HepG2 (cell line): Measurements from ENCODE around the gene CYB5R3. TPM values are rescaled to one million over a fixed set of nuclear protein-coding genes. Genes with fewer than 3 reads are reported as not detected.

Experiments
- ATAC-seq: fragments of 200-7000 bp; cut with Tn5 transposase; 3 replicates; pipeline ENCODE4 v1.9.1; 2020; ENCODE audit warnings: mild to moderate bottlenecking, moderate library complexity
- BruUV-seq: library from RNA; stranded (reverse); fragments of 400-500 nt; replicated peaks from 2 replicates; lab custom pipeline; 2021; lab: Mats Ljungman, UMichigan
- CTCF ChIA-PET: fragments of 300-600 bp; formaldehyde crosslinking; extraction: SDS; loops from one replicate; lab custom pipeline; 2021; ENCODE audit warnings: low total read pairs, inconsistent platforms, low intra/inter-chr PET ratio; lab: Yijun Ruan, JAX
- POLR2A ChIA-PET: fragments of 350-600 bp; sonication (Branson Sonifier 250); formaldehyde crosslinking; loops from one replicate; lab custom pipeline; 2020; ENCODE audit warnings: antibody characterized with exemption, inconsistent platforms; lab: Yijun Ruan, JAX
- DNase-seq: peaks from one replicate; pipeline ENCODE4 v3.0.0-alpha.2; 2015; ENCODE audit warnings: low spot score
- FAIRE-seq: peaks from 3 replicates; lab custom pipeline; 2011; peaks lifted over from hg19 to GRCh38; lab: Jason Lieb, UNC
- H2AFZ ChIP-seq: one replicate; pipeline ENCODE4 v1.6.1; 2011; ENCODE audit warnings: low read length, inconsistent platforms
- H3K27ac ChIP-seq: fragments of 300-600 bp; 3 replicates; pipeline ENCODE4 v1.8.0; 2011; ENCODE audit warnings: mixed run types, mild to moderate bottlenecking, mixed read lengths, low read length, inconsistent platforms; ENCODE audit not compliant: insufficient read depth; ENCODE audit errors: extremely low read length
- H3K27me3 ChIP-seq, 2 experiments: fragments of 200-600 bp in 1 of 2; 2 replicates in 1 of 2; 3 replicates in 1 of 2; pipeline versions ENCODE4 v1.6.0 to v1.8.0; 2011; ENCODE audit warnings: low read length in 2 of 2, mild to moderate bottlenecking in 2 of 2, moderate library complexity in 2 of 2, inconsistent platforms in 1 of 2; ENCODE audit not compliant: insufficient read depth in 2 of 2, control insufficient read depth in 1 of 2
- H3K36me3 ChIP-seq, 2 experiments: fragments of 200-600 bp in 1 of 2; replicated peaks in 1 of 2; 2 replicates in 1 of 2; 3 replicates in 1 of 2; pipeline versions ENCODE4 v1.5.1 to v1.8.0; 2011; ENCODE audit warnings: low read length in 2 of 2, inconsistent platforms in 1 of 2; ENCODE audit not compliant: insufficient read depth in 2 of 2, control insufficient read depth in 1 of 2
- H3K4me1 ChIP-seq: 2 replicates; pipeline ENCODE4 v1.5.1; 2012; ENCODE audit warnings: low read length, inconsistent platforms; ENCODE audit not compliant: insufficient read depth
- H3K4me2 ChIP-seq: 2 replicates; pipeline ENCODE4 v1.6.0; 2011; ENCODE audit warnings: low read depth, low read length, inconsistent platforms
- H3K4me3 ChIP-seq, 3 experiments: fragments of 200-600 bp in 1 of 3; sonication (generic), shearing (Covaris generic) in 1 of 3; replicated peaks in 1 of 3; 2 replicates each; pipeline ENCODE4 v1.5.1; 2011 to 2016; ENCODE audit warnings: low read length in 3 of 3, inconsistent platforms in 2 of 3, low read depth in 2 of 3, mild to moderate bottlenecking in 2 of 3, control low read depth in 1 of 3, mixed read lengths in 1 of 3; ENCODE audit not compliant: insufficient read depth in 1 of 3
- H3K79me2 ChIP-seq: one replicate; pipeline ENCODE4 v1.6.1; 2011; ENCODE audit warnings: low read length, inconsistent platforms; ENCODE audit not compliant: insufficient read depth
- H3K9ac ChIP-seq: 2 replicates; pipeline ENCODE4 v1.6.0; 2011; ENCODE audit warnings: mild to moderate bottlenecking, low read depth, low read length, inconsistent platforms; ENCODE audit not compliant: insufficient read depth
- H3K9me3 ChIP-seq: 2 replicates; pipeline ENCODE4 v1.5.1; 2012; ENCODE audit warnings: mild to moderate bottlenecking, low read length
- H4K20me1 ChIP-seq: 2 replicates; pipeline ENCODE4 v1.6.0; 2011; ENCODE audit warnings: inconsistent platforms, mild to moderate bottlenecking, low read length, moderate library complexity; ENCODE audit not compliant: insufficient read depth
- ATF7-NPFF ChIP-seq: sonication (generic); formaldehyde crosslinking; IDR thresholded peaks from 2 replicates; pipeline ENCODE4 v1.8.1; 2023; ENCODE audit warnings: mild to moderate bottlenecking, low read depth, missing genetic modification reagents, moderate library complexity
- GMEB1 ChIP-seq: sonication (generic); formaldehyde crosslinking; IDR thresholded peaks from 2 replicates; pipeline ENCODE4 v1.5.1; 2020; ENCODE audit warnings: missing genetic modification reagents, mild to moderate bottlenecking, borderline replicate concordance
- KMT2B ChIP-seq: IDR thresholded peaks from 2 replicates; pipeline ENCODE4 v1.6.1; 2016; ENCODE audit warnings: missing genetic modification reagents, missing compliant biosample characterization
- MED13 ChIP-seq: sonication (generic); formaldehyde crosslinking; IDR thresholded peaks from 2 replicates; pipeline ENCODE4 v1.5.0; 2020; ENCODE audit warnings: missing genetic modification reagents
- NFAT5 ChIP-seq: sonication (generic); formaldehyde crosslinking; IDR thresholded peaks from 2 replicates; pipeline ENCODE4 v1.4.0; 2020; ENCODE audit warnings: missing genetic modification reagents
- RBFOX2 ChIP-seq: fragments of 200-400 bp; formaldehyde crosslinking; IDR thresholded peaks from 2 replicates; pipeline ENCODE4 v1.6.1; 2017; ENCODE audit warnings: low read depth, mild to moderate bottlenecking, low read length
- THRA ChIP-seq: sonication (generic); formaldehyde crosslinking; IDR thresholded peaks from 2 replicates; pipeline ENCODE4 v1.4.0; 2020; ENCODE audit warnings: missing genetic modification reagents, borderline replicate concordance
- ZBTB20 ChIP-seq: sonication (generic); formaldehyde crosslinking; IDR thresholded peaks from 2 replicates; pipeline ENCODE4 v1.8.1; 2023; ENCODE audit warnings: missing genetic modification reagents, low read depth, mild to moderate bottlenecking, borderline replicate concordance
- ZFP90 ChIP-seq: sonication (generic); formaldehyde crosslinking; IDR thresholded peaks from 2 replicates; pipeline ENCODE4 v1.8.0; 2022; ENCODE audit warnings: missing genetic modification reagents, mild to moderate bottlenecking, inconsistent platforms, borderline replicate concordance
- ZNF230 ChIP-seq: sonication (generic); formaldehyde crosslinking; IDR thresholded peaks from 2 replicates; pipeline ENCODE4 v1.4.0; 2020; ENCODE audit warnings: mild to moderate bottlenecking, missing genetic modification reagents
- ZNF704 ChIP-seq: sonication (generic); formaldehyde crosslinking; IDR thresholded peaks from 2 replicates; pipeline ENCODE4 v1.8.1; 2023; ENCODE audit warnings: mild to moderate bottlenecking, inconsistent platforms, moderate library complexity, missing genetic modification reagents, borderline replicate concordance
- ZNF788 ChIP-seq: sonication (generic); formaldehyde crosslinking; IDR thresholded peaks from 2 replicates; pipeline ENCODE4 v1.5.0; 2020; ENCODE audit warnings: mild to moderate bottlenecking, missing genetic modification reagents, borderline replicate concordance
- WGBS: methylation state at CpG from one replicate; pipeline ENCODE4 v1.1.6; 2017; ENCODE audit warnings: low lambda C conversion rate; 5-methylcytosine and 5-hydroxymethylcytosine counted together
- in situ Hi-C: cut with HindIII; loops from 2 replicates; pipeline ENCODE4 v1.10.0; 2017; ENCODE audit warnings: low pct_unique_long_range_greater_than_20kb; ENCODE audit not compliant: extremely low pct_ligation_motif_present
- intact Hi-C: fragments of 100-400 bp; cut with micrococcal nuclease; formaldehyde crosslinking; loops from one replicate; pipeline ENCODE4 v1.10.0; 2022; ENCODE audit not compliant: unreplicated experiment
- polyA plus RNA-seq, 8 experiments: library from polyadenylated mRNA; depleted of rRNA in 3 of 8; stranded (reverse) in 7 of 8; unstranded in 1 of 8; fragments of >200 nt; fragmentation: Illumina TruSeq in 4 of 8; extraction: Trizol in 4 of 8; gene quantifications; 2 replicates each; pipeline versions ENCODE4 v1.2.1 to v1.2.3, GENCODE V29; 2011 to 2016; ENCODE audit warnings: low read depth in 4 of 8, missing spikeins in 1 of 8, mixed read lengths in 1 of 8; ENCODE audit not compliant: insufficient read depth in 1 of 8
- total RNA-seq, 5 experiments: library from RNA; depleted of rRNA; stranded (reverse); fragments of >200 nt; fragmentation: Illumina TruSeq; extraction: Trizol; gene quantifications; 2 replicates each; pipeline ENCODE4 v1.2.3, GENCODE V29; 2016; ENCODE audit warnings: low read depth in 1 of 5

The CYB5R3 gene
- total and polyA plus RNA-seq, 2 of the 13 experiments (the other 11 are each of a cell fraction or from before 2014, with no cell fraction given) = 32.4 to 305 TPM

GRCh38 chr22:42581762-42582716 lies 67.2 kb downstream of the CYB5R3 start:
- Histone ChIP-seq H3K4me3 (peak overlapping the region; percentile 60 to 83 (median 81); a peak in 5 of 6 replicates), H3K9me3 (no peaks in the 10 kb centered on the region), H3K36me3 (peaks cover 26 to 55% of the 10 kb centered on the region in 2 experiments), H3K4me1 (peaks cover 6% of the 10 kb centered on the region), H3K9ac (peak overlapping the region; percentile 85), H3K4me2 (peak overlapping the region; percentile 87), H2AFZ (no peak overlapping the region), H4K20me1 (no peaks in the 10 kb centered on the region), H3K27me3 (no peaks in the 10 kb centered on the region), H3K79me2 (peaks cover 8% of the 10 kb centered on the region), H3K27ac (peak overlapping the region; percentile 52)
- FAIRE-seq = no peak
- intact Hi-C loops = no loop called here
- DNase-seq = peak; percentile 41
- POLR2A ChIA-PET = interaction anchor here (0.8 to 2.6 kb wide), 3 partner anchors 13 to 62 kb away, joined by 3 to 12 read pairs (median 8); partner anchors contain the start of gene POLDIP3
- ATAC-seq = peak; percentile 84
- no TSS peak for BruUV-seq
- in situ Hi-C loops = no loop called here
- 63% methylated on average over 8 of the region's 64 CpGs for WGBS
- CTCF ChIA-PET = no interaction called here
- peak; percentile 82 for TF ChIP-seq RBFOX2
- TF ChIP-seq ZNF704 (CRISPR knock-in tag) = no peak
- 0 out of 2 replicates have a peak, but pooled peaks have one; percentile 16 for TF ChIP-seq GMEB1
- TF ChIP-seq ATF7-NPFF (CRISPR knock-in tag) = peak; percentile 69
- no peak for TF ChIP-seq KMT2B (CRISPR knock-in tag)
- peak; percentile 56; the same call in 1 of the 2 replicates for TF ChIP-seq ZNF788
- TF ChIP-seq ZNF230 (CRISPR knock-in tag) = no peak
- TF ChIP-seq NFAT5 (CRISPR knock-in tag) = no peak
- TF ChIP-seq THRA (CRISPR knock-in tag) = no peak
- no peak for TF ChIP-seq ZBTB20 (CRISPR knock-in tag)
- 0 out of 2 replicates have a peak, but pooled peaks have one; percentile 14 for TF ChIP-seq MED13 (CRISPR knock-in tag)
- no peak for TF ChIP-seq ZFP90 (CRISPR knock-in tag)
